GM12865 (cell line): ENCODE data around the gene CHFR.
"Not testable (repeated sequence)": the region's sequence is repeated elsewhere in the genome, so short reads cannot be mapped to it uniquely, and the experiment has no call there.

ENCODE experiments used
- DNase-seq: peaks from one replicate; pipeline ENCODE4 v3.0.0; 2010; ENCODE audit warnings: low read depth
- H3K4me3 ChIP-seq: 2 replicates; pipeline ENCODE4 v1.5.1; 2011; ENCODE audit warnings: mild to moderate bottlenecking, low read depth, low read length, control low read depth
- CTCF ChIP-seq: IDR thresholded peaks from 2 replicates; pipeline ENCODE4 v1.5.1; 2011; ENCODE audit warnings: low read length, control low read depth, low read depth, inconsistent platforms; ENCODE audit not compliant: insufficient read depth; ENCODE audit errors: missing control alignments

The CHFR gene

GRCh38 chr12:132848521-132848920 lies 38.9 kb downstream of the CHFR start:
- no peak for DNase-seq
- no peak overlapping the region for H3K4me3 ChIP-seq
- no peak for TF ChIP-seq CTCF

GRCh38 chr12:132847363-132848356 lies 39.7 kb downstream of the CHFR start:
- TF ChIP-seq CTCF, result no peak
- no peak overlapping the region for H3K4me3 ChIP-seq
- no peak for DNase-seq

GRCh38 chr12:132844681-132845080 lies 42.7 kb downstream of the CHFR start:
- not testable (repeated sequence) for DNase-seq

GRCh38 chr12:132842449-132843045 lies 44.9 kb downstream of the CHFR start:
- H3K4me3 ChIP-seq, result no peak overlapping the region
- no peak for TF ChIP-seq CTCF
- DNase-seq, result no peak

More at GRCh38 chr12:132844681-132845080, 42.7 kb downstream of the CHFR start:
- H3K4me3 ChIP-seq, result not testable (repeated sequence)

GRCh38 chr12:132841151-132841550 lies 46.3 kb downstream of the CHFR start:
- TF ChIP-seq CTCF, result no peak
- no peak overlapping the region for H3K4me3 ChIP-seq
- DNase-seq, result no peak

GRCh38 chr12:132840536-132840935 lies 46.9 kb downstream of the CHFR start:
- TF ChIP-seq CTCF, result no peak
- no peak for DNase-seq
- no peak overlapping the region for H3K4me3 ChIP-seq

- TF ChIP-seq CTCF, result no peak
Measured at GRCh38 chr12:132839558-132840235, 47.7 kb downstream of the CHFR start.

More at GRCh38 chr12:132839558-132840235, 47.7 kb downstream of the CHFR start:
- no peak for DNase-seq
- no peak overlapping the region for H3K4me3 ChIP-seq
